Astrocyte of the hippocampus (primary cell): Measurements from ENCODE around the gene TMEM248.
"Not testable (repeated sequence)": the region's sequence is repeated elsewhere in the genome, so short reads cannot be mapped to it uniquely, and the experiment has no call there.

Source experiments
- DNase-seq: peaks from one replicate; pipeline ENCODE4 v3.0.0; 2011; ENCODE audit warnings: low read depth, low spot score

The TMEM248 gene

DNA sequence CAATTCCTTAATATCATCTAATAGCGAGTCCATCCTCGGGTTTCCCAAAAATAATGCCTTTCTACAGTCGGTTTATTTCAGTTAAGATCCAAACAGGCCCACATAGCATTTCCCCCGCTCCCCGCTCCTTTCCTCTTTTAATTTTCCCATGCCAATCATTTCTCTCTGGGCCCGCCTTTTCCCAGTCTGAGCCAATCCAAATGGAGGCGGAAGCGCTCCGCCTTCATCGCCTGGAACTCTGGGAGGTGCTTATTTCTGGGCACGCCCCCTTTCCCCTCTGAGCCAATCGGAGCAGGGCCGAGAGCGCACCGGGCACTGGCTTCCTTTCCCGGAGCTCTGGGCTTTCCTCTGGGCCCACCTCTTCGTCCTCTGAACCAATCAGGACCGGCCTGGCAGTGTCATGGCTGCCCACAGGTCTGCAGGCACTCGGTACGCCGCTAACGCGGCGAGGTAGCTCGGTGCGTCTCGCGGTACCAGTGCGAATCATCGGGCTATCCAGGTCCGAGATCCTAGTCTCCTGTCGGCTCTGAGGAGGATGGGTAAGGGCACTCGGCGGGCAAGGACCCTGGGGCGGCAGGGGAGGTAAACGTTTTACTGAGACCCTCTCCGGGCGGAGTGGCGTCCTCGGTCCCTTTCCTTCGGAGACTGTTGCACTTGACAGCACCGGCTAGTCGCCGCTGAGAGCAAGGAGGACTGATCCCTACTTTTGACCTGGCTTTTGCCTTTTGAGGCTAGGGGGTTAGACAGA lies 75.6 kb downstream of the TMEM248 start, which contains the start of gene TYW1:
TSS of gene TYW1 (plus strand) at position 390 of the 748 bp plus-strand sequence. CDS start at position 536, 146 bp downstream.
- peak; percentile 99 for DNase-seq

DNA sequence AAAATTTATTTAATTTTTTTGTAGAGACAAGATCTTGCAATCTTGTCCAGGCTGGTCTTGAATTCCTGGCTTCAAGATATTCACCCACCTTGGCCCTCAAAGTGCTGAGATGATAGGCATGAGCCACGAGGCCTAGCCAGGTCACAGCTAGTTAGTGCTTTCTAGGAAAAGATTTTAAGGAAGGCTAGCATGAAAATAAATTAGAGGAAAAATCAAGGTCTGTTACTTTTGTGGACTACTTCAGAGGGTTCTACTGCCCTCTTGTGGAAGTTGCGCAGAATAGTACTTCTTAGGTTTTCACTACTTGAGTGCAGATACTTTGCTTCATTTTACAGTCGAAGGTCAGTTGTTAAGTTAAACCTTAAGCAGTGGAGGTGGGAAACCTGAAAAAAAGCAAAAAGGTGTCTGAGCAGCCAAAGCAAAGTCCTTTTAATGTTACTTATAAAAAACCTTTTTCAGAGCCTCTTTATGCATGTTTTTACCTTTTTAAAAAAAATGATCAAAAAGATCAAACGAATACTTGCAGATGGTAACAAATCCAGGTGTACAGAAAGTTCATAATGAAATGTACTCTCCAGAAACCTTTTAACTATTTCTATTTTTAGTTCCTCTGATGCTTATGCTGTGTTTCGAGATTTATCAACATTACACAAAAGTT lies 79.7 kb downstream of the TMEM248 start:
- DNase-seq: not testable (repeated sequence)

DNA sequence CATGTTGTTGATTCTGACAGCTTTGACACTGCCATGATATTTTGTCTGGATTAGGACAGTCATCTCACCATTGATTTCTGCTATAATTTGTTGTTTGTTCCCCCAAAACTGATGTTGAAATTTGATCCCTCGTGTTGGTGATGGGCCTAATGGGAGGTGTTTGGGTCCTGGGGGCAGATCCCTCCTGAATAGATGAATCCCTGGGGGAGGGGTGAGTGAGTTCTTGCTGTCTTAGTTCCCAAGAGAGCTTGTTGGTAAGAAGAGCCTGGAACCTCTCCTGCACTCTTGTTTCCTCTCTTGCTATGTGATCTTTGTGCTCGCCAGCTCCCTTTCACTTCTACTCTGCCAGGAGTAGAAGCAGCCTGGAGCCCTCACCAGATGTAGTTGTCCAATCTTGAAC lies 83.1 kb downstream of the TMEM248 start:
- not testable (repeated sequence) for DNase-seq

DNA sequence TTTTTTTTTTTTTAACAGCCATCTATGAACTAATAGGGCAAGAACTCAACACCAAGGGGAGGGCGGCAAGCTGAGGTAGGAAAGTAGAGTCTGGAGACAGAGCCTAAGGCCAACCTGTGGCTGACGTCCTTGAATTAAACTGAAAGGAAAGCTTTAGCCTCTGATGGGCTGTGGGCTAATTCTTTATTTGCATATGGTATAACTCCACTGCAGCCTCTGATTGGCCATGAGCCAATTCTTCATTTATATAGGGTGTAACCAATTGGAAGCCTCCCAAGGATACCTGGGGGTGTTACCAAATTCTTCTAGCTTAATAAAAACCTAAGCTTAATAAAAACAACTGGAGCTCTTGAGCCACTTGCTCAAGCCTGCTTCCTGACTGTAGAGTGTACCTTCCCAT lies 85.9 kb downstream of the TMEM248 start:
- no peak for DNase-seq
